WERI-Rb-1 (cell line): ENCODE measurements around the gene PAOX.

Source experiments
- DNase-seq: peaks from one replicate; pipeline ENCODE4 v3.0.0-alpha.2; 2020
- H3K27ac ChIP-seq: fragments of 250-450 bp; sonication (Bioruptor Pico); 2 replicates; pipeline ENCODE4 v1.5.1; 2020; ENCODE audit warnings: mild to moderate bottlenecking, moderate library complexity
- H3K27me3 ChIP-seq: fragments of 250-450 bp; sonication (Bioruptor Pico); 2 replicates; pipeline ENCODE4 v1.5.1; 2021; ENCODE audit warnings: mild to moderate bottlenecking, low read depth, moderate library complexity; ENCODE audit not compliant: insufficient read depth, severe bottlenecking
- H3K36me3 ChIP-seq: fragments of 250-450 bp; sonication (Bioruptor Pico); 2 replicates; pipeline ENCODE4 v1.5.1; 2020; ENCODE audit warnings: mild to moderate bottlenecking, moderate library complexity
- H3K4me3 ChIP-seq: 2 replicates; pipeline ENCODE4 v1.5.1; 2011; ENCODE audit warnings: low read depth, mild to moderate bottlenecking, control low read depth, low read length
- H3K9me3 ChIP-seq: fragments of 250-450 bp; sonication (Bioruptor Pico); 2 replicates; pipeline ENCODE4 v1.5.1; 2021; ENCODE audit warnings: mild to moderate bottlenecking, moderate library complexity; ENCODE audit not compliant: severe bottlenecking
- TF ChIP-seq, protein P1 (sequence below): IDR thresholded peaks from 2 replicates; pipeline ENCODE4 v1.5.1; 2011; ENCODE audit warnings: low read depth, mild to moderate bottlenecking, control low read depth, inconsistent platforms, low read length

The PAOX gene

GRCh38 chr10:133419211-133419950, 40.3 kb downstream of the PAOX start:
- Histone ChIP-seq H3K4me3 (no peak overlapping the region), H3K27me3 (no peaks in the 10 kb centered on the region), H3K27ac (no peak overlapping the region), H3K9me3 (peaks cover 7% of the 10 kb centered on the region), H3K36me3 (peaks cover 17% of the 10 kb centered on the region)
- TF ChIP-seq, protein P1, sequence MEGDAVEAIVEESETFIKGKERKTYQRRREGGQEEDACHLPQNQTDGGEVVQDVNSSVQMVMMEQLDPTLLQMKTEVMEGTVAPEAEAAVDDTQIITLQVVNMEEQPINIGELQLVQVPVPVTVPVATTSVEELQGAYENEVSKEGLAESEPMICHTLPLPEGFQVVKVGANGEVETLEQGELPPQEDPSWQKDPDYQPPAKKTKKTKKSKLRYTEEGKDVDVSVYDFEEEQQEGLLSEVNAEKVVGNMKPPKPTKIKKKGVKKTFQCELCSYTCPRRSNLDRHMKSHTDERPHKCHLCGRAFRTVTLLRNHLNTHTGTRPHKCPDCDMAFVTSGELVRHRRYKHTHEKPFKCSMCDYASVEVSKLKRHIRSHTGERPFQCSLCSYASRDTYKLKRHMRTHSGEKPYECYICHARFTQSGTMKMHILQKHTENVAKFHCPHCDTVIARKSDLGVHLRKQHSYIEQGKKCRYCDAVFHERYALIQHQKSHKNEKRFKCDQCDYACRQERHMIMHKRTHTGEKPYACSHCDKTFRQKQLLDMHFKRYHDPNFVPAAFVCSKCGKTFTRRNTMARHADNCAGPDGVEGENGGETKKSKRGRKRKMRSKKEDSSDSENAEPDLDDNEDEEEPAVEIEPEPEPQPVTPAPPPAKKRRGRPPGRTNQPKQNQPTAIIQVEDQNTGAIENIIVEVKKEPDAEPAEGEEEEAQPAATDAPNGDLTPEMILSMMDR, result no peak
- no peak for DNase-seq

- peaks cover 15% of the 10 kb centered on the region for H3K36me3 ChIP-seq
- TF ChIP-seq, protein P1, result no peak
- peaks cover 4% of the 10 kb centered on the region for H3K9me3 ChIP-seq
- no peaks in the 10 kb centered on the region for H3K27me3 ChIP-seq
- H3K27ac ChIP-seq, result no peak overlapping the region
- no peak for DNase-seq
- H3K4me3 ChIP-seq, result no peak overlapping the region
Measured at GRCh38 chr10:133420028-133420427, 41.0 kb downstream of the PAOX start.

GRCh38 chr10:133420579-133420978, 41.5 kb downstream of the PAOX start:
- Histone ChIP-seq H3K9me3 (no peaks in the 10 kb centered on the region), H3K27ac (no peak overlapping the region), H3K4me3 (no peak overlapping the region), H3K36me3 (peaks cover 9% of the 10 kb centered on the region), H3K27me3 (no peaks in the 10 kb centered on the region)
- no peak for DNase-seq
- TF ChIP-seq, protein P1, result no peak

DNA sequence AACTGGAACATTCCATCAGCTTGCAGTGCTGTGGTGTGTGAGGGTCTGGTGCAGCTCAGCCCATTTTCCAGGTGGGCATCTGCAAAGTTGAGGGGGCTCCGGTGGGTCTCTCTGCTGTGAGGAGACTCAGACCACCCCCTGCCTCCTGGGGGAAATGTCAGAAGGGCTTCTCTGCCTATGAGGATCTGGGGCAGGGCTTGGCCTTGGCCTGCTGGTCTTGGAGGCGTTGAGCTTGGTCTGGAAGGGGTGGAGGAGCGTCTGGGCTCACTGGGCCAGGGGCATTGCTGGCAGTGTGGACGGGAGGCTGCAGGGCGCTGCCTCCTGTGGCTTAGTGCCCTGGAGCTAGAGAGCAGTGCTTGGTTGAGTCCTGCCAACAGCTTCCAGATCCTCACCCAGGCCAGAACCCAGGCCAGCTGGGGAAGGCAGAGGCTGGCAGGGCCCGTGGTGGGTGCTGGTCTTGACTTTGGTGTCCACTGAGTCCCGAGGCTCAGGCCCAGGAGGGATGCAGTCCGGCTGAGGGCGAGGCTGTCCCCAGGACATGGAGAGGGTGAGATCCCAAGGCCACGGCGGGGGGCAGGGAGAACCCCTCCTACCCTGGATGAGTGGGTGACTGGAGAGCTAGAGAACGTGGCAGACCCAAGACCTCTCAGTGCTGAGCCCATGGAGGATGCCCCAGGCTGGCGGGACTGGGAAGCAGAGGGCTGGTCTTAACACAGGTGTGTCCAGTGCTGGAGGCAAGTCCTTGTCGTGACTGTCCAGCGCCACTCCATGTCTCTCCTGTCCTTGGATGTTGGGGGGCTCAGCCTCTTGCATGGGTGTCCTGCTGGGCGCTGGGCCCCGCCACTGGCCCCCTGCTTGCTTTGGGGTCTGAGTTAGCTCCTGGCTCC, 42.5 kb downstream of the PAOX start:
- Histone ChIP-seq H3K4me3 (no peak overlapping the region), H3K36me3 (peaks cover 4% of the 10 kb centered on the region), H3K9me3 (no peaks in the 10 kb centered on the region), H3K27me3 (no peaks in the 10 kb centered on the region), H3K27ac (no peak overlapping the region)
- no peak for DNase-seq
- TF ChIP-seq, protein P1, result no peak

DNA sequence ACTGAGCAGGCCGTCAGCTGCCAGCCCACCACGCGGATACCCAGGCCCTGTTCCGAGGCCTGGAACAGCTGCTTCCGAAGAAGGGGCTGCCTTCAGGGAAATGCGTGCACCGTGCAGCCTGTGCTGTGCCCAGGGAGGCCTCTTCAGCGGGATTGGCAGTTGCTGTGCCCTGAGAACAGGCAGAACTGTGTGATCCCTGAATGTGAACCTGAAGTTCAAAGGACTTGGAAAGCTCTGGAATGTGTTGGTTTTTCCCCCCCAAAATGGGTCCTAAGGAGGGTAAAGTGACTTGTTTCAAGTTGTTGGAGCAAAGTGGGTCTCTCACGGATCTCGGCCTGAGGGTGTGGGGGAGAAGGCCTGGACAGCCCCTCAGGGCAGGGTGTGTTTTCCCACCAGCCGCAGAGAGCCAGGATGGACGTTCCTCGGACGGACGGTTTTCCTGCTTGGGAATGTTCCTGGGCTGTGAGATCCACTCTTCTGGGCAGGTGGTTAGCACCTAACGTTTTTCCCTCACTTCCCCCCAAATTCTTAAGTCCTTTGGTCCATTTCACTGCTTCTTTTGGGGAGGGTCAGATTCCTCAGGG, 43.3 kb downstream of the PAOX start:
- Histone ChIP-seq H3K36me3 (peaks cover 4% of the 10 kb centered on the region), H3K27ac (no peak overlapping the region), H3K9me3 (no peaks in the 10 kb centered on the region), H3K4me3 (no peak overlapping the region), H3K27me3 (no peaks in the 10 kb centered on the region)
- TF ChIP-seq, protein P1, result no peak
- DNase-seq, result no peak
